AG08396 (cell line): Measurements from ENCODE around the gene SVEP1.

Source experiments
- DNase-seq: peaks from one replicate; pipeline ENCODE4 v3.0.0; 2012; ENCODE audit warnings: low spot score, mixed read lengths

Gene SVEP1

DNA sequence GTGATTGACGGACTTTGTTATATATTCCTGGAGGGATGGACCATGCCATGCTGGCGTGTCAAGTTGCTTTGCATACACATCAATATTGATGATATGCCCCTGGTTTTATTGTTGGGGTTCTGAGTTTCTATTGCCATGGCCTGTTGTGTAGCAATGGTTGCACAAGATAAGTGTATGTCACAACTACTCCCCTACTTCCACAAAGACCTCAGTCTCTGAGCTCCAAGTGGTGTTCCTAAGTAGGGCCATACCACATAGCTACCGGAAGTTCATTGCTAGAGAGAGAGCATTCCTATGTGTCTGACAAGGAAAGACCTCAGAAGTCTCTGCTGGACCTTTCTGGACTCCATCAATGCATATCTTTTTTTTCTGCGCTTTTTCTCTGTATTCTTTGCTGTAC, 261.6 kb downstream of the SVEP1 start:
- no peak for DNase-seq

DNA sequence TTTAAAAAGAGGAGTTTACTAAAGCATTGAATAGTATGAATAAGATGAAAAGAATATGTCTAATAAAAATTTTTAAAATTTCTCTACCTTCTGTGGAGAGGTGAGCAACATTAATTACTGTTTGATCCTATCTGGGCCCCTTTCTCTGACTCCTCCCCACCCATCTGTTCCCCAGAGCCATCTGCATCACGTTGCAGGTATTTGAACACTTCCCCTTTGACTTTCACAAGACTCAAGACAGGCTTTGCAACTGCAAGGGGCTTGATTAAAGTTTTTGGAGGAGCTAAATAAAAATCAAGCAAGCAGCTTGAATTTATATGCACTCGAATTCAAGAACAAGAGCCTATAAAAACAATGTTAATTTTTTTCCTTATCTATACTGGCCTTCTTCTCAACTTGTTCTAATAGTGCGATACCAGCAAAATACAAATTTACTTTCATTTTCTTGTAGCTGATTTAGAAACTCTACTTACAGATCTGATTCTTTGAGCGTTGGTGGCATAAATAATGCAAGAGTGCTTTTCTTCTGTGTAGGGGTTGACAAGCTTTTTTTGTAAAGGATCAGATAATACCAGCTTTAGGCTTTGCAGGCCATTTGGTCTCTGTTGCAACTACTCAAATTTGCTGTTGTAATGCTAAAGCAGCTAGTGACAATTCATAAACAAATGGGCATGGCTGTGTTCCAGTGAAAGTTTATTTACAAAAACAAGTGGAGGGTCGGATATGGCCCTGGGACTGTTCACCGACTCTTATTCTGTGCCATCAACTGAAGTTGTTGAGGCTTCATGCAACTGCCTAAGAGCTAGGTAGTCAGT, 263.1 kb downstream of the SVEP1 start:
- no peak for DNase-seq
